PC-9 (cell line): Measurements from ENCODE around the gene MARCHF2.

Source experiments
- EZH2 ChIP-seq: fragments of 200-600 bp; sonication (generic); IDR thresholded peaks from 2 replicates; pipeline ENCODE4 v1.8.0; 2017; ENCODE audit warnings: antibody characterized with exemption, low read depth
- TF ChIP-seq, protein P1 (sequence below): fragments of 200-600 bp; sonication (generic); conservative IDR thresholded peaks from 2 replicates; pipeline ENCODE4 v1.6.1; 2017; ENCODE audit warnings: mixed run types, antibody characterized with exemption, mild to moderate bottlenecking, moderate library complexity

- TF ChIP-seq, protein P1, sequence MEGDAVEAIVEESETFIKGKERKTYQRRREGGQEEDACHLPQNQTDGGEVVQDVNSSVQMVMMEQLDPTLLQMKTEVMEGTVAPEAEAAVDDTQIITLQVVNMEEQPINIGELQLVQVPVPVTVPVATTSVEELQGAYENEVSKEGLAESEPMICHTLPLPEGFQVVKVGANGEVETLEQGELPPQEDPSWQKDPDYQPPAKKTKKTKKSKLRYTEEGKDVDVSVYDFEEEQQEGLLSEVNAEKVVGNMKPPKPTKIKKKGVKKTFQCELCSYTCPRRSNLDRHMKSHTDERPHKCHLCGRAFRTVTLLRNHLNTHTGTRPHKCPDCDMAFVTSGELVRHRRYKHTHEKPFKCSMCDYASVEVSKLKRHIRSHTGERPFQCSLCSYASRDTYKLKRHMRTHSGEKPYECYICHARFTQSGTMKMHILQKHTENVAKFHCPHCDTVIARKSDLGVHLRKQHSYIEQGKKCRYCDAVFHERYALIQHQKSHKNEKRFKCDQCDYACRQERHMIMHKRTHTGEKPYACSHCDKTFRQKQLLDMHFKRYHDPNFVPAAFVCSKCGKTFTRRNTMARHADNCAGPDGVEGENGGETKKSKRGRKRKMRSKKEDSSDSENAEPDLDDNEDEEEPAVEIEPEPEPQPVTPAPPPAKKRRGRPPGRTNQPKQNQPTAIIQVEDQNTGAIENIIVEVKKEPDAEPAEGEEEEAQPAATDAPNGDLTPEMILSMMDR, result no peak
- TF ChIP-seq EZH2, result no peak
Observed at GRCh38 chr19:8457827-8458226, 44.7 kb downstream of the MARCHF2 start.
